SK-N-SH treated with all-trans-retinoic acid at 6 μM for 48 hours (cell line): ENCODE results near the gene TTC39C.

Experiments
- ATAC-seq: fragments of 200-7000 bp; cut with Tn5 transposase; 3 replicates; pipeline ENCODE4 v1.9.1; 2020; ENCODE audit warnings: mild to moderate bottlenecking, moderate library complexity
- ARNTL ChIP-seq: fragments of 450-650 bp; formaldehyde crosslinking; IDR thresholded peaks from 2 replicates; pipeline ENCODE4 v1.5.0; 2020; ENCODE audit warnings: low read depth, mild to moderate bottlenecking, moderate library complexity, borderline replicate concordance
- BACH2 ChIP-seq: fragments of 250-450 bp; sonication (Bioruptor Pico); IDR thresholded peaks from 2 replicates; pipeline ENCODE4 v1.9.0; 2021; ENCODE audit warnings: mild to moderate bottlenecking, borderline replicate concordance
- CSDC2 ChIP-seq: fragments of 250-450 bp; sonication (Bioruptor Pico); IDR thresholded peaks from 2 replicates; pipeline ENCODE4 v1.5.0; 2020; ENCODE audit warnings: mild to moderate bottlenecking, moderate library complexity
- ESRRG ChIP-seq: fragments of 250-450 bp; sonication (Bioruptor Pico); IDR thresholded peaks from 2 replicates; pipeline ENCODE4 v1.6.1; 2021; ENCODE audit warnings: mild to moderate bottlenecking
- ISL1 ChIP-seq: fragments of 250-450 bp; sonication (Bioruptor Pico); IDR thresholded peaks from 2 replicates; pipeline ENCODE4 v2.1.2; 2022; ENCODE audit warnings: mild to moderate bottlenecking, moderate library complexity
- OSR1 ChIP-seq: fragments of 250-450 bp; sonication (Bioruptor Pico); IDR thresholded peaks from 2 replicates; pipeline ENCODE4 v1.8.0; 2022; ENCODE audit warnings: moderate library complexity, mild to moderate bottlenecking, inconsistent platforms
- RARB ChIP-seq: fragments of 250-450 bp; sonication (Bioruptor Pico); IDR thresholded peaks from 2 replicates; pipeline ENCODE4 v1.8.0; 2021; ENCODE audit warnings: mild to moderate bottlenecking, moderate library complexity
- SNAI2 ChIP-seq: fragments of 250-450 bp; sonication (Bioruptor Pico); IDR thresholded peaks from 2 replicates; pipeline ENCODE4 v1.5.0; 2020; ENCODE audit warnings: mild to moderate bottlenecking, moderate library complexity
- TCF4 ChIP-seq: fragments of 250-450 bp; sonication (Bioruptor Pico); IDR thresholded peaks from 2 replicates; pipeline ENCODE4 v1.8.0; 2021; ENCODE audit warnings: mild to moderate bottlenecking, moderate library complexity, borderline replicate concordance
- ZC3H10 ChIP-seq: fragments of 250-450 bp; sonication (Bioruptor Pico); IDR thresholded peaks from 2 replicates; pipeline ENCODE4 v1.5.1; 2021; ENCODE audit warnings: mild to moderate bottlenecking, moderate library complexity
- ZFP3 ChIP-seq: fragments of 250-450 bp; sonication (Bioruptor Pico); IDR thresholded peaks from 2 replicates; pipeline ENCODE4 v1.5.0; 2020; ENCODE audit warnings: mild to moderate bottlenecking, moderate library complexity
- ZFP30 ChIP-seq: fragments of 450-650 bp; formaldehyde crosslinking; IDR thresholded peaks from 2 replicates; pipeline ENCODE4 v1.5.0; 2022; ENCODE audit warnings: mild to moderate bottlenecking, moderate library complexity
- ZNF565 ChIP-seq: fragments of 450-650 bp; formaldehyde crosslinking; conservative IDR thresholded peaks from 2 replicates; pipeline ENCODE4 v1.5.0; 2020; ENCODE audit warnings: low read depth, mild to moderate bottlenecking, moderate library complexity
- ZNF70 ChIP-seq: fragments of 450-650 bp; formaldehyde crosslinking; IDR thresholded peaks from 2 replicates; pipeline ENCODE4 v1.5.0; 2020; ENCODE audit warnings: mild to moderate bottlenecking, moderate library complexity
- ZNF8 ChIP-seq: fragments of 450-650 bp; formaldehyde crosslinking; IDR thresholded peaks from 2 replicates; pipeline ENCODE4 v1.5.0; 2020; ENCODE audit warnings: mild to moderate bottlenecking, moderate library complexity
- TF ChIP-seq, protein P1 (sequence below): fragments of 250-450 bp; sonication (Bioruptor Pico); IDR thresholded peaks from 2 replicates; pipeline ENCODE4 v1.8.0; 2021; ENCODE audit warnings: low read depth, mild to moderate bottlenecking, moderate library complexity, borderline replicate concordance
- TF ChIP-seq, protein P2 (sequence below): fragments of 250-450 bp; sonication (Bioruptor Pico); IDR thresholded peaks from 2 replicates; pipeline ENCODE4 v1.8.0; 2020; ENCODE audit warnings: mild to moderate bottlenecking, moderate library complexity, borderline replicate concordance
- TF ChIP-seq, protein P3 (sequence below): fragments of 250-450 bp; sonication (Bioruptor Pico); IDR thresholded peaks from 2 replicates; pipeline ENCODE4 v1.5.1; 2020; ENCODE audit warnings: low read depth, mild to moderate bottlenecking, moderate library complexity
- TF ChIP-seq, protein P4 (sequence below): fragments of 250-450 bp; sonication (Bioruptor Pico); IDR thresholded peaks from 2 replicates; pipeline ENCODE4 v1.5.0; 2020; ENCODE audit warnings: mild to moderate bottlenecking, moderate library complexity

TTC39C gene

DNA sequence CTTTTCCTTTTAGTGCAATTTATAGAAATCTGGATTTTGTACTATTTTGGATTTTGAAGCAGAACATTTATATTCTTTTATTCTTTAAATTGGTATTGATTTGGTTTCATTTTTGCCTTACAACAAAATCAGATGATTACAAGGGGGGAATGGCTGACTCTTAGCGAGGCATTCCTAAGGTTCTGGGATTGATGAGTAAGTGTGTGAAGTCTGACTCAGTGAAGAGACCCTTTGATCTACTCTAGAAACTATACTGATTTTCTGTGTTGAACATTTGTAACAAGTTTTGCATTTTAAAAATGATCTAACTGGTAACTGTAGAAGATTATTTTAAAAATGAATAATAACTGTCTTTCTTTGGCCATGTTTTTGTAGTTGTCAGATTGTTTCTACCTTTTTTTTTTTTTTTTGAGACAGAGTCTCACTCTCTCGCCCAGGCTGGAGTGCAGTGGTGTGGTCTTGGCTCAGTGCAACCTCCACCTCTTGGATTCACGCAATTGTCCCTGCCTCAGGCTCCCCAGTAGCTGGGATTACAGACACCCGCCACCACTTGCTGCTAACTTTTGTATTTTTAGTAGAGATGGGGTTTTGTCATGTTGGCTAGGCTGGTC is 48.7 kb downstream of the TTC39C start:
- TF ChIP-seq ZC3H10 (CRISPR knock-in tag) (no peak), SNAI2 (CRISPR knock-in tag) (no peak), RARB (CRISPR knock-in tag) (no peak), ESRRG (CRISPR knock-in tag) (no peak), CSDC2 (CRISPR knock-in tag) (no peak), ARNTL (CRISPR knock-in tag) (no peak), ZNF565 (no peak), OSR1 (no peak), TCF4 (CRISPR knock-in tag) (no peak), ZFP30 (CRISPR knock-in tag) (no peak), ZNF8 (CRISPR knock-in tag) (no peak), BACH2 (CRISPR knock-in tag) (no peak), ZNF70 (CRISPR knock-in tag) (no peak)
- TF ChIP-seq, protein P1, sequence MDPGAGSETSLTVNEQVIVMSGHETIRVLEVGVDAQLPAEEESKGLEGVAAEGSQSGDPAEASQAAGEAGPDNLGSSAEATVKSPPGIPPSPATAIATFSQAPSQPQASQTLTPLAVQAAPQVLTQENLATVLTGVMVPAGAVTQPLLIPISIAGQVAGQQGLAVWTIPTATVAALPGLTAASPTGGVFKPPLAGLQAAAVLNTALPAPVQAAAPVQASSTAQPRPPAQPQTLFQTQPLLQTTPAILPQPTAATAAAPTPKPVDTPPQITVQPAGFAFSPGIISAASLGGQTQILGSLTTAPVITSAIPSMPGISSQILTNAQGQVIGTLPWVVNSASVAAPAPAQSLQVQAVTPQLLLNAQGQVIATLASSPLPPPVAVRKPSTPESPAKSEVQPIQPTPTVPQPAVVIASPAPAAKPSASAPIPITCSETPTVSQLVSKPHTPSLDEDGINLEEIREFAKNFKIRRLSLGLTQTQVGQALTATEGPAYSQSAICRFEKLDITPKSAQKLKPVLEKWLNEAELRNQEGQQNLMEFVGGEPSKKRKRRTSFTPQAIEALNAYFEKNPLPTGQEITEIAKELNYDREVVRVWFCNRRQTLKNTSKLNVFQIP (CRISPR knock-in tag), result no peak
- TF ChIP-seq, protein P2, sequence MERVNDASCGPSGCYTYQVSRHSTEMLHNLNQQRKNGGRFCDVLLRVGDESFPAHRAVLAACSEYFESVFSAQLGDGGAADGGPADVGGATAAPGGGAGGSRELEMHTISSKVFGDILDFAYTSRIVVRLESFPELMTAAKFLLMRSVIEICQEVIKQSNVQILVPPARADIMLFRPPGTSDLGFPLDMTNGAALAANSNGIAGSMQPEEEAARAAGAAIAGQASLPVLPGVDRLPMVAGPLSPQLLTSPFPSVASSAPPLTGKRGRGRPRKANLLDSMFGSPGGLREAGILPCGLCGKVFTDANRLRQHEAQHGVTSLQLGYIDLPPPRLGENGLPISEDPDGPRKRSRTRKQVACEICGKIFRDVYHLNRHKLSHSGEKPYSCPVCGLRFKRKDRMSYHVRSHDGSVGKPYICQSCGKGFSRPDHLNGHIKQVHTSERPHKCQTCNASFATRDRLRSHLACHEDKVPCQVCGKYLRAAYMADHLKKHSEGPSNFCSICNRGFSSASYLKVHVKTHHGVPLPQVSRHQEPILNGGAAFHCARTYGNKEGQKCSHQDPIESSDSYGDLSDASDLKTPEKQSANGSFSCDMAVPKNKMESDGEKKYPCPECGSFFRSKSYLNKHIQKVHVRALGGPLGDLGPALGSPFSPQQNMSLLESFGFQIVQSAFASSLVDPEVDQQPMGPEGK (CRISPR knock-in tag), result no peak
- TF ChIP-seq, protein P3, sequence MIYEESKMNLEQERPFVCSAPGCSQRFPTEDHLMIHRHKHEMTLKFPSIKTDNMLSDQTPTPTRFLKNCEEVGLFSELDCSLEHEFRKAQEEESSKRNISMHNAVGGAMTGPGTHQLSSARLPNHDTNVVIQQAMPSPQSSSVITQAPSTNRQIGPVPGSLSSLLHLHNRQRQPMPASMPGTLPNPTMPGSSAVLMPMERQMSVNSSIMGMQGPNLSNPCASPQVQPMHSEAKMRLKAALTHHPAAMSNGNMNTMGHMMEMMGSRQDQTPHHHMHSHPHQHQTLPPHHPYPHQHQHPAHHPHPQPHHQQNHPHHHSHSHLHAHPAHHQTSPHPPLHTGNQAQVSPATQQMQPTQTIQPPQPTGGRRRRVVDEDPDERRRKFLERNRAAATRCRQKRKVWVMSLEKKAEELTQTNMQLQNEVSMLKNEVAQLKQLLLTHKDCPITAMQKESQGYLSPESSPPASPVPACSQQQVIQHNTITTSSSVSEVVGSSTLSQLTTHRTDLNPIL (CRISPR knock-in tag), result no peak
- TF ChIP-seq, protein P4, sequence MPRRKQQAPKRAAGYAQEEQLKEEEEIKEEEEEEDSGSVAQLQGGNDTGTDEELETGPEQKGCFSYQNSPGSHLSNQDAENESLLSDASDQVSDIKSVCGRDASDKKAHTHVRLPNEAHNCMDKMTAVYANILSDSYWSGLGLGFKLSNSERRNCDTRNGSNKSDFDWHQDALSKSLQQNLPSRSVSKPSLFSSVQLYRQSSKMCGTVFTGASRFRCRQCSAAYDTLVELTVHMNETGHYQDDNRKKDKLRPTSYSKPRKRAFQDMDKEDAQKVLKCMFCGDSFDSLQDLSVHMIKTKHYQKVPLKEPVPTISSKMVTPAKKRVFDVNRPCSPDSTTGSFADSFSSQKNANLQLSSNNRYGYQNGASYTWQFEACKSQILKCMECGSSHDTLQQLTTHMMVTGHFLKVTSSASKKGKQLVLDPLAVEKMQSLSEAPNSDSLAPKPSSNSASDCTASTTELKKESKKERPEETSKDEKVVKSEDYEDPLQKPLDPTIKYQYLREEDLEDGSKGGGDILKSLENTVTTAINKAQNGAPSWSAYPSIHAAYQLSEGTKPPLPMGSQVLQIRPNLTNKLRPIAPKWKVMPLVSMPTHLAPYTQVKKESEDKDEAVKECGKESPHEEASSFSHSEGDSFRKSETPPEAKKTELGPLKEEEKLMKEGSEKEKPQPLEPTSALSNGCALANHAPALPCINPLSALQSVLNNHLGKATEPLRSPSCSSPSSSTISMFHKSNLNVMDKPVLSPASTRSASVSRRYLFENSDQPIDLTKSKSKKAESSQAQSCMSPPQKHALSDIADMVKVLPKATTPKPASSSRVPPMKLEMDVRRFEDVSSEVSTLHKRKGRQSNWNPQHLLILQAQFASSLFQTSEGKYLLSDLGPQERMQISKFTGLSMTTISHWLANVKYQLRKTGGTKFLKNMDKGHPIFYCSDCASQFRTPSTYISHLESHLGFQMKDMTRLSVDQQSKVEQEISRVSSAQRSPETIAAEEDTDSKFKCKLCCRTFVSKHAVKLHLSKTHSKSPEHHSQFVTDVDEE, result no peak

DNA sequence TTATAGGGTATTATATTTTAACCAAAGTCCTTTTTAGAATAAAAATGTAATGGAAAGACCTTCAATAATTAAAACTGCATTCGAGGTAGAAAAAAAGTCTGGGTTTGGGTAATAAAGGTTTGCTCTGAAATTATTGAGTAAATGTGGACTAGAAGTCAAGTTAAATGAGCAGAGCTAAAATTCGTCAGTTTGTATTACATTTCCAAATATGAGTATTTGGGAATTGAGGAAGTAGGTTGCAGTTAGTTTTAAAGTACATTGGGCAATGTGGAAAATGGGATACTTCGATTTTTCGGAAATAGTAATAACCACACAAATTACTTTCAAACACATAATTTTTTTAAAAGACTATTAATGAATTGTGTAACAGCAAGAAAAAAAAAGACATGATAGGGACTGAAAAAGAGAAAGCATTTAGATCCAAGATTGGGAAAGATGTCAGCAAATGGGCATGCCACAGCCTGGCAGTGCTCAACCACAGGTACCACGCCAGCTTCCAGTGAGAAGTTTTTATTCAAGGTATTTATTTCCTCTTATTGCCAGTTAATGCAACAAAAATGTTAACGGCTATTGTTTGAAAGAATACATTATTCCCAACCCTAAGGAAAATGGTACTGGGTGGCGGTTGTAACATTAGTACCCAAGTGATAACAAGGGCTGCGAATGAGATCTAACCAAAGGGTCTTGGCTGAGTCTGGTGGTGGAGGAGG is 50.0 kb downstream of the TTC39C start:
- no peak for TF ChIP-seq ZFP3 (CRISPR knock-in tag)
- ATAC-seq, result no peak

More for the DNA sequence above, 48.7 kb downstream of the TTC39C start:
- ATAC-seq, result peak; percentile 66; the same call in 2 of the 3 replicates

DNA sequence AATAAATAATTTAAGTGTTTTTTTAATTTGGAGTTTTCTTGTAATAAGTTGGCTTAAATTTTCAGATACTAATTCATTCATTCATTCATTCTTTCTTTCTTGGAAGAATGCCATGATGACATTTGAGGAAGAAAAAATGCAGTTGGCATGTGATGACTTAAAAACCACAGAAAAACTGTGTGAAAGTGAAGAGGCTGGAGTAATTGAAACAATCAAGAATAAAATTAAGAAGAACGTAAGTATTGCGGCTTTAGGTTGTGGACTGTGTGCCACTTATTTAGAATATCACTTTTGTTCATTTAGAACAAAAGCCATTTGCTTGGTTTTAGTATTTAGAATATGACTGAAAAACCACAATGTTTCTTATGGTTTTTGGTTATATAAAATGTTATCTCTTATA is 51.4 kb downstream of the TTC39C start:
- ATAC-seq, result no peak
- no peak for TF ChIP-seq RARB (CRISPR knock-in tag)
- TF ChIP-seq, protein P3 (CRISPR knock-in tag), result no peak
- TF ChIP-seq, protein P1 (CRISPR knock-in tag), result no peak
- 0 out of 2 replicates have a peak, but pooled peaks have one; percentile 35 for TF ChIP-seq ISL1 (CRISPR knock-in tag)
- TF ChIP-seq ZNF565, result no peak
